GM20000 (cell line): ENCODE data around the gene JAM3.
"Not testable (repeated sequence)": the region's sequence is repeated elsewhere in the genome, so short reads cannot be mapped to it uniquely, and the experiment has no call there.

ENCODE experiments used
- DNase-seq: peaks from one replicate; pipeline ENCODE4 v3.0.0; 2012; ENCODE audit warnings: low spot score
- CTCF ChIP-seq: IDR thresholded peaks from 2 replicates; pipeline ENCODE4 v1.5.1; 2012; ENCODE audit warnings: mild to moderate bottlenecking, control low read depth; ENCODE audit errors: extremely low read depth, missing control alignments

JAM3 gene

GRCh38 chr11:134071766-134072402 is 3.0 kb downstream of the JAM3 start:
- TF ChIP-seq CTCF = no peak
- no peak for DNase-seq

GRCh38 chr11:134072844-134073243 is 4.0 kb downstream of the JAM3 start:
- TF ChIP-seq CTCF = no peak
- DNase-seq = no peak

GRCh38 chr11:134074346-134074745 is 5.5 kb downstream of the JAM3 start:
- DNase-seq = no peak
- TF ChIP-seq CTCF = no peak

GRCh38 chr11:134074766-134075165 is 5.9 kb downstream of the JAM3 start:
- no peak for TF ChIP-seq CTCF
- DNase-seq = no peak

GRCh38 chr11:134079317-134079716 is 10.4 kb downstream of the JAM3 start:
- DNase-seq = no peak
- TF ChIP-seq CTCF = no peak

- DNase-seq = not testable (repeated sequence)
These were observed 12.4 kb downstream of the JAM3 start for GRCh38 chr11:134081258-134081657.

GRCh38 chr11:134082990-134083389 is 14.1 kb downstream of the JAM3 start:
- TF ChIP-seq CTCF = no peak
- no peak for DNase-seq

GRCh38 chr11:134086376-134086775 is 17.5 kb downstream of the JAM3 start:
- no peak for DNase-seq
- TF ChIP-seq CTCF = no peak

GRCh38 chr11:134092006-134092405 is 23.1 kb downstream of the JAM3 start:
- DNase-seq = not testable (repeated sequence)
